Endodermal cell (in vitro differentiated cells): ENCODE results near the gene TLE1. TPM values are rescaled to one million over a fixed set of nuclear protein-coding genes. Genes with fewer than 3 reads are reported as not detected.
"Not testable (repeated sequence)": the region's sequence is repeated elsewhere in the genome, so short reads cannot be mapped to it uniquely, and the experiment has no call there.

Experiments
- DNase-seq: peaks from one replicate; pipeline ENCODE4 v3.0.0-alpha.2; 2017
- H3K27ac ChIP-seq: 2 replicates; pipeline ENCODE4 v1.5.1; 2013; ENCODE audit warnings: mild to moderate bottlenecking, low read depth, low read length, moderate library complexity
- H3K27me3 ChIP-seq: 2 replicates; pipeline ENCODE4 v1.6.1; 2013; ENCODE audit warnings: mild to moderate bottlenecking, low read length, moderate library complexity; ENCODE audit not compliant: insufficient read depth, control insufficient read depth, poor library complexity, severe bottlenecking
- H3K36me3 ChIP-seq: 2 replicates; pipeline ENCODE4 v1.7.0; 2013; ENCODE audit warnings: mild to moderate bottlenecking, low read length, moderate library complexity; ENCODE audit not compliant: control insufficient read depth, insufficient read depth
- H3K4me1 ChIP-seq: one replicate; pipeline ENCODE4 v1.7.0; 2013; ENCODE audit warnings: low read length; ENCODE audit not compliant: control insufficient read depth, insufficient read depth
- H3K4me3 ChIP-seq: 2 replicates; pipeline ENCODE4 v1.5.1; 2013; ENCODE audit warnings: mild to moderate bottlenecking, low read length, moderate library complexity
- H3K9ac ChIP-seq: 2 replicates; pipeline ENCODE4 v1.6.1; 2013; ENCODE audit warnings: mild to moderate bottlenecking, low read length, moderate library complexity; ENCODE audit not compliant: poor library complexity, severe bottlenecking; ENCODE audit errors: extremely low read depth
- H3K9me3 ChIP-seq: 2 replicates; pipeline ENCODE4 v1.6.1; 2013; ENCODE audit warnings: mild to moderate bottlenecking, low read length, moderate library complexity; ENCODE audit not compliant: control insufficient read depth
- H3K27ac Mint-ChIP-seq: 2 replicates; pipeline ENCODE4 v1.8.0; 2020; ENCODE audit warnings: mixed read lengths
- H3K27me3 Mint-ChIP-seq: 2 replicates; pipeline ENCODE4 v1.8.0; 2021; ENCODE audit warnings: mild to moderate bottlenecking, mixed read lengths; ENCODE audit not compliant: insufficient read depth
- H3K36me3 Mint-ChIP-seq: 2 replicates; pipeline ENCODE4 v1.8.0; 2020; ENCODE audit warnings: low read depth, mixed read lengths
- H3K4me1 Mint-ChIP-seq: 2 replicates; pipeline ENCODE4 v1.8.0; 2020; ENCODE audit warnings: mixed read lengths
- H3K4me3 Mint-ChIP-seq: 2 replicates; pipeline ENCODE4 v1.8.0; 2020; ENCODE audit warnings: mild to moderate bottlenecking, moderate library complexity, mixed read lengths
- H3K9me3 Mint-ChIP-seq: 2 replicates; pipeline ENCODE4 v1.8.0; 2020; ENCODE audit warnings: mild to moderate bottlenecking, mixed read lengths
- WGBS, 2 experiments: methylation state at CpG; one replicate each; pipeline versions ENCODE4 v1.1.5 to v1.1.7; 2013; ENCODE audit warnings: missing lambda C conversion rate in 2 of 2, mixed read lengths in 1 of 2; ENCODE audit not compliant: insufficient coverage in 1 of 2, insufficient read length in 1 of 2; 5-methylcytosine and 5-hydroxymethylcytosine counted together
- long read RNA-seq, 4 experiments: library from polyadenylated mRNA in 2 of 4; library from RNA in 1 of 4; library from capped mRNA in 1 of 4; stranded (forward) in 3 of 4; unstranded in 1 of 4; transcript quantifications; one replicate each; pipeline ENCODE4 v2.0.0, GENCODE V29; 2020 to 2021; ENCODE audit warnings: inconsistent platforms in 1 of 4
- polyA plus RNA-seq, 2 experiments: library from polyadenylated mRNA; stranded (reverse); fragments of 50-300 nt; gene quantifications; one replicate each; pipeline ENCODE4 v1.2.3, GENCODE V29; 2013
- total RNA-seq, 2 donors: library from RNA; stranded (reverse); fragmentation: NEBNext Ultra II Directional in 1 of 2; extraction: Animal tissue kit (Norgen Biotek cat#: 25700) in 1 of 2; gene quantifications; 2 replicates in 1 of 2; 3 replicates in 1 of 2; pipeline ENCODE4 v1.2.1, GENCODE V29; 2021
- TF ChIP-seq, protein P1 (sequence below): fragments of 200-600 bp; sonication (generic); conservative IDR thresholded peaks from 2 replicates; pipeline ENCODE4 v1.5.0; 2021; ENCODE audit warnings: antibody characterized with exemption, mild to moderate bottlenecking

TLE1 gene
- 10 to 100 TPM; 49.7 to 73.5 TPM for total RNA-seq
- 133 TPM for polyA plus RNA-seq (2013, experiment 1 of 2)
- 117 TPM for polyA plus RNA-seq (2013, experiment 2 of 2)
- long read RNA-seq, experiment 1, partial matches to known transcripts, result 19 of 30 reads
- long read RNA-seq, experiment 1, other reads (novel, unspliced or antisense), result 11 of 30 reads
- long read RNA-seq, experiment 2, partial matches to known transcripts, result 134 of 323 reads
- long read RNA-seq, experiment 2, other reads (novel, unspliced or antisense), result 189 of 323 reads
- long read RNA-seq, experiment 3, partial matches to known transcripts, result 75 of 176 reads
- long read RNA-seq, experiment 3, other reads (novel, unspliced or antisense), result 101 of 176 reads
- long read RNA-seq, experiment 4, partial matches to known transcripts, result 3 of 3 reads
- long read RNA-seq, experiment 4, other reads (novel, unspliced or antisense), result 0 of 3 reads

DNA sequence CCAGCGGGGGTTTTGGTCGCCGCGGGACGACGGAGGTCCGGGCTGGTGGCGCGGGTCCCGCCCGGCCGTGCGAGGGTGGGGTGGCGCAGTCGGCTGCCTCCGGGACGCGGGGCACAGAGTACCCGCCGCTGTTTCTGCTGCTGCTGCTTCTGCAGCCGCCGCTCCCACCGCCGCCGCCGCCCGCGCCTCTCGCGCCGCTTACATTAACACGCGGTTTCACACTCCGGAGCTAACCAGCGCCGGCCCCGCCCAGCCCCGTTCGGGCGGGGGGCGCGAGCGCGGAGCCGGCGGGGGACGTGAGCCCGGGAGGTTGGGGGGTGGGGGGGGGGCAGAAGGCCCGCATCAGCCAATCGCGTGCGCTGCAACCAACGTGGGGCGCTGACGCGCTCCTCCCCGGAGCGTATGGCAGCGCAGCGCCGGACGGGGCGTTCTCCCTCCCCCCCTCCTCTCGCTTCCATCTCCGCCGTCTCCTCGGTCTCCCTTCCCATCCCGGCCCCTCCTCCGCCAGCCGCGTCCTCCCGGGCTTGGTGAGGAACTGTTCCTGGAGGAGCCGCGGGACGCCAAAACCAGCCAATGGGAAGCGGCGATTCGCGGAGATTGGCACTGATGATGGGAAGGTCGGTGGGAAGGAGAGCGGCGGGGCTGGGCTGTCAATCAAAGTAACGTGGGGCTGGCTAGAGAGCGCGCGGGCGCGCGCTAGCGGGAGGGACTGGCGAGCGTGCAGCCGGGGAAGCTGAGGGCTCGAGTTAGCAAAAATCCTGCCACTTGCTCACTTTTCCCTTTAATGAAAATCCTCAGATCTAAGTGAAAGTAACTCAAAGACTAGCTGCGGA, at the start of gene TLE1:
TLE1 (minus strand) TSS at position 205 of the 833 bp plus-strand sequence. CDS start 1,307 bp downstream, outside the sequence.
- peaks cover 13% of the 10 kb centered on the region for H3K4me1 ChIP-seq
- H3K27me3 ChIP-seq, result peaks cover 30% of the 10 kb centered on the region
- H3K36me3 ChIP-seq, result peaks cover 24% of the 10 kb centered on the region
- peak within 1 kb of the TSS; percentile 72 for H3K9ac ChIP-seq
- H3K36me3 Mint-ChIP-seq, result no peaks in the 10 kb centered on the region
- peak within 1 kb of the TSS; percentile 98 for H3K4me3 ChIP-seq
- H3K4me3 Mint-ChIP-seq, result no peak within 1 kb of the TSS
- H3K4me1 Mint-ChIP-seq, result peaks cover 22% of the 10 kb centered on the region
- H3K27ac Mint-ChIP-seq, result peak within 1 kb of the TSS; percentile 98
- peak; percentile 100 for DNase-seq
- H3K27ac ChIP-seq, result peak within 1 kb of the TSS; percentile 76
- no peaks in the 10 kb centered on the region for H3K9me3 ChIP-seq
- H3K9me3 Mint-ChIP-seq, result no peaks in the 10 kb centered on the region
- 0% methylated on average over 3 to 93 of the region's 95 CpGs for WGBS, 2 experiments
- peaks cover 36% of the 10 kb centered on the region for H3K27me3 Mint-ChIP-seq
- TF ChIP-seq, protein P1, sequence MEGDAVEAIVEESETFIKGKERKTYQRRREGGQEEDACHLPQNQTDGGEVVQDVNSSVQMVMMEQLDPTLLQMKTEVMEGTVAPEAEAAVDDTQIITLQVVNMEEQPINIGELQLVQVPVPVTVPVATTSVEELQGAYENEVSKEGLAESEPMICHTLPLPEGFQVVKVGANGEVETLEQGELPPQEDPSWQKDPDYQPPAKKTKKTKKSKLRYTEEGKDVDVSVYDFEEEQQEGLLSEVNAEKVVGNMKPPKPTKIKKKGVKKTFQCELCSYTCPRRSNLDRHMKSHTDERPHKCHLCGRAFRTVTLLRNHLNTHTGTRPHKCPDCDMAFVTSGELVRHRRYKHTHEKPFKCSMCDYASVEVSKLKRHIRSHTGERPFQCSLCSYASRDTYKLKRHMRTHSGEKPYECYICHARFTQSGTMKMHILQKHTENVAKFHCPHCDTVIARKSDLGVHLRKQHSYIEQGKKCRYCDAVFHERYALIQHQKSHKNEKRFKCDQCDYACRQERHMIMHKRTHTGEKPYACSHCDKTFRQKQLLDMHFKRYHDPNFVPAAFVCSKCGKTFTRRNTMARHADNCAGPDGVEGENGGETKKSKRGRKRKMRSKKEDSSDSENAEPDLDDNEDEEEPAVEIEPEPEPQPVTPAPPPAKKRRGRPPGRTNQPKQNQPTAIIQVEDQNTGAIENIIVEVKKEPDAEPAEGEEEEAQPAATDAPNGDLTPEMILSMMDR, result no peak

DNA sequence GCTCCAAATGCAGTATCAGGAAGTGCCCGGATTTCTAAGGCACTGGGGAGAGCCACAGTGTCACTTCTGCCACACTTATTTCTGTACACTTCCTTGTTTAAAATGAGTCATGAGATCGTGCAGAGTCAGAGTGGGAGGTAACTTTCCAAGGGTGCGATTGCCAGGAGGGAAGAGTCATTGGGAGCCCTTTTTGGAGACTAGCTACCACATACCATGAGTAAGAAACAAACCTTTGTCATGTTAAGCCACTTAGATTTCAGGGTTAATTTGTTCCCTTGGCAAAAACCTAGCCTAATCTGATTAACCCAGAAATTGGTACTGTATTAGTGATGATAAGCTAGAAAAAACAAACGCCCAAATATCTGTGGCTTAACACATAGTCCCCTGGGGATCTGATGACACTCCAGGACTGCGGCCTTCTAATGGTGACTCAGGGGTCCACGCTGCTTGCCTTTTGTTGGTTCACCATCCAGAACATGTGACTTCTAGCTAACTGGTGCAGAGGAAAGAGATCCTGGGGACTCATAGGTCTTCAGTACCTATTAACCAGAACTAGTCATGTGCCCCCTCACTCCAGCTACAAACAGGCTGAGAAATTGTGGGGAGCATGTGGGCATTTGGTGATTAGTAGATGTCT, 48.6 kb upstream of the TLE1 start:
- H3K9me3 Mint-ChIP-seq, result no peaks in the 10 kb centered on the region
- no peaks in the 10 kb centered on the region for H3K36me3 Mint-ChIP-seq
- peak overlapping the region; percentile 37 for H3K4me3 ChIP-seq
- H3K9ac ChIP-seq, result no peak overlapping the region
- no peaks in the 10 kb centered on the region for H3K27me3 ChIP-seq
- TF ChIP-seq, protein P1, result no peak
- H3K4me1 ChIP-seq, result no peaks in the 10 kb centered on the region
- H3K4me3 Mint-ChIP-seq, result no peak overlapping the region
- peaks cover 19% of the 10 kb centered on the region for H3K4me1 Mint-ChIP-seq
- DNase-seq, result peak; percentile 67
- no peaks in the 10 kb centered on the region for H3K36me3 ChIP-seq
- H3K27me3 Mint-ChIP-seq, result peaks cover 51% of the 10 kb centered on the region
- peaks cover 5% of the 10 kb centered on the region for H3K9me3 ChIP-seq
- WGBS, 2 experiments, result 49 to 56% methylated on average over 6 of the region's 6 CpGs
- H3K27ac Mint-ChIP-seq, result no peak overlapping the region
- no peak overlapping the region for H3K27ac ChIP-seq

DNA sequence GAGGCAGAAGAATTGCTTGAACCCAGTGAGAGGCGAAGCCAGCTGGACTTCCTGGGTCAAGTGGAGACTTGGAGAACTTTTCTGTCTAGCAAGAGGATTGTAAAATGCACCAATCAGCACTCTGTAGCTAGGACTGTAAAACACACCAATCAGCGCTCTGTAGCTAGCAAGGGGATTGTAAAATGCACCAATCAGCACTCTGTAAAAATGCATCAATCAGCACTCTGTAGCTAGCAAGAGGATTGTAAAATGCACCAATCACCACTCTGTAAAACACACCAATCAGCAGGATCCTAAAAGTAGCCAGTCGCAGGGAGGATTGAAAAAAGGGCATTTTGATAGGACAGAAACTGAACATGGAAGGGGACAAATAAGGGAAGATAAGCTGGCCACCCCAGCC, 41.2 kb upstream of the TLE1 start:
- not testable (repeated sequence) for H3K4me3 Mint-ChIP-seq, H3K9ac ChIP-seq, H3K27me3 ChIP-seq, H3K27ac ChIP-seq, H3K36me3 ChIP-seq, DNase-seq, H3K27ac Mint-ChIP-seq, H3K9me3 Mint-ChIP-seq, H3K4me3 ChIP-seq, H3K4me1 ChIP-seq, H3K9me3 ChIP-seq, H3K36me3 Mint-ChIP-seq
- peaks cover 25% of the 10 kb centered on the region for H3K27me3 Mint-ChIP-seq
- 93% methylated on average over 3 of the region's 3 CpGs; no CpG with 5 or more reads in 1 of the 2 experiments for WGBS, 2 experiments
- peaks cover 11% of the 10 kb centered on the region for H3K4me1 Mint-ChIP-seq
